G401 (cell line): Measurements from ENCODE around the gene KIF26B. TPM values are rescaled to one million over a fixed set of nuclear protein-coding genes. Genes with fewer than 3 reads are reported as not detected.

Source experiments
- DNase-seq: peaks from one replicate; pipeline ENCODE4 v3.0.0-alpha.2; 2015; ENCODE audit warnings: low spot score
- in situ Hi-C: cut with HindIII; loops from 2 replicates; pipeline ENCODE4 v1.10.0; 2016; ENCODE audit warnings: low sequenced_read_pairs, mixed read lengths
- total RNA-seq: library from RNA; depleted of rRNA; stranded (reverse); fragments of >200 nt; shearing (Covaris generic); gene quantifications from 2 replicates; pipeline ENCODE4 v1.2.3, GENCODE V29; 2014

KIF26B gene
- total RNA-seq, 1 experiment from 2014 or later, result 9.8 TPM

DNA sequence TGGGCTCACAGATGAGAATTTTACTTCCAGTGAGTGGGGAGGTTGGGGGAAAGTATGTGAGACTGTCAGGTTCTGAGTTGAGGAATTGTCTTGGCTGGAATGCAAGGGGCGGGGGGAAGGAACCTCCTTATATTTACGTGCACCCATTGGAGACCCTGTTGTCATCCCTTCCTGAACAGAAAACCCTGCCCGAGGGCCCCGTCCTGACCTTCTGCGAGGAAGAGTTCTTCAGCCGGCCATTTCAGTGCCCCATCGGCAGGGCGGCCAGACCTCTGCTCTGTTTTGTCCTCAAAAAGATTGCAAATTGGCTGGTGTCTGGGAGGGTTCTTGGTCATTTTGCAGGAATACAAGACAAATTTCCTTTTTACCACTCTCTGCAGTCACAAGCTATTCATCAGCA lies 7.1 kb downstream of the KIF26B start:
- in situ Hi-C loops, result no loop called here
- no peak for DNase-seq

DNA sequence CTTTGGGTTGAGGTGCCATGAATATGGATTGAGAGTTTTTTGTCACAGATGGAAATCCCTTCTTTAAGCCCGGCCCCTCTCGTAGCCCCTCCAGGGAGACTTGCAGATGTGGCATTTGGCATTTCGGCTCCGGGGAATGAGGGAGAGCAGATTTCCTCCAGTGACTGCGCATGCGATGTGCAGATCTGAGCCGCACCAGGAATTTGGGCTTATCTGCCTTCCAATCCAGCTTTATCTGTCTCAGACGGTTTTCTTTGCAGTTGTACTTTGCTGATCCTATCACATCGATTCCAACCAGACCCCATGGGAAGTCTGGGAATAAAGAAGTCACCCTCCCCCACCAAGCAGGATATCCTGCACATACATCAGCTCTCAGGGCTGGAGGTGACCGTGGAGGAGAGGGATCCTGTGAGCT lies 11.7 kb downstream of the KIF26B start:
- in situ Hi-C loops, result no loop called here
- DNase-seq, result no peak

DNA sequence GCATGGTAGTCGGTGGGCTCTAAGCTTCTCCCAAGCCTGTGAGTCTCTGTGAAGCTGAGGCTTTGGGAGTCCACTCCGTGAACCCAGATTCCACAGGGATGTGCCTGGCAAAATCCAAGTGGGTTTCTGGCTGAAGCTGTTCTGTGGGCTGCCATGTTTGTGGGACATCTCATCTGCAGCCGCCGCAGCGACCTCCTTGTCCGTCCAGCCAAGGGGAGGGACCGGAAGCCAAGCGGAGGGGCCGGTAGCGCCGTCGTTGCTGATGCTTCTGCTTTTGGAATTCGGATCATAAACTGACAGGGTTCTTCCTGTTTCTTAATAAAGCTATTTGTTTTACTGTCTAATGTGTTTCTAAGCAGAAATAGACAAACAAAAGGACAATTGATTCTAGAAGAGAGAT lies 13.3 kb downstream of the KIF26B start:
- DNase-seq, result no peak
- in situ Hi-C loops, result no loop called here

DNA sequence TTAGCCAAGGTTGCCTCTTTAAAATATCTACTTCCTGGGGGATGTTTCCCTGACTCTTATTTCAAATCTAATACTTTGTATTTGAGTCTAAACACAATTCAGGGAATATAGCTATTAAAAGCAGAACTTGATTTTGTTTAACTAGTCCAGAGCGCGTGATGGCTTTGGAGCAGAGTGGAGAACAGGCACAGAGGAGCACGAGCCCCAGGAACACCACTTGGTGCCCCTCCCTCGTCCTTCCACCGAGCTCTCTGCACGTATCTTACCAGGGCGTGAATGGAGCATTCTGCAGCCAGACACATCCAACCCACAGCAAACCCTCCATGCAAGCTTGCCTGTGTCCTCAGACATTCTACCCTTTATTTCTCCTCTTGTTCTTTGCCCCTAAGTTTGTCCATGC lies 14.1 kb downstream of the KIF26B start:
- in situ Hi-C loops, result no loop called here
- DNase-seq, result no peak

DNA sequence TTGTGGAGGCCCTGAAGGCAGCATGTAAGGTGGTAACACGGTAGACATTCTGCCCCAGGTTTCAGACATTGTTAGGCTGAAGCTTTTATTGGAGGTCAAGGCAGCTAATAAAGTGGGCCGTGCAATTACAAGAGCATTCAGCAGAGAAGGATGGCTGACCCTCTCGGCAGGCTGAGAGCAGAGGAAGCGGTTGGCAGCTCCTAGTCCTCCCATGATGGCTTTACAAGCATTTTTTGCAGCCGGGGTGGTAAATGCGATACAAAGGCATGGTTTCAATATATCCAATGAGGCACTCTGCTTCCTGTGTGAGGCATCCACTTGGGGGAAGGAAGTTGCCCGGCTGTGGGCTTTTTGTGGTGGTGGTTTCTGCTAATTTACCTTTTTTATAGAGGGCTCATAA lies 14.6 kb downstream of the KIF26B start:
- in situ Hi-C loops, result no loop called here
- DNase-seq, result no peak

DNA sequence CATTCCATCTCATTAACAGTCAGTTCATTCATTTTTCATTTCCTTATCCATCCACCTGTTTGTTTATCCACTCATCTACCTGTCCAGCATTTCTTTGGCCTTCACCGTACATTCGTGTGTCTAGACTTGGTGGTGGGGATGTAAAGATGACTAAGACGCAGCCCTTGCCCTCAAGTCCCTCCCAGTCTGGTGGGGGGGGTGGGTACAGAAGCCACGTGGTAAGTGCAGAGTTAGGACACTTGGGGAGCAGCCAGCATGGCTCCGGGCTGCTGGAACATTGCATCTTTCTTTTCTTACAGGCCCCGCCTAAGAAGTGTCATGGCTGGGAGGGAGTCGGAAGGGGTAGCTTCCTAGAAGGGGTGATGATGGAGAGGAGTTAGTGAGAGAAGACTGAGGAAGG lies 17.2 kb downstream of the KIF26B start:
- no peak for DNase-seq
- in situ Hi-C loops, result no loop called here

DNA sequence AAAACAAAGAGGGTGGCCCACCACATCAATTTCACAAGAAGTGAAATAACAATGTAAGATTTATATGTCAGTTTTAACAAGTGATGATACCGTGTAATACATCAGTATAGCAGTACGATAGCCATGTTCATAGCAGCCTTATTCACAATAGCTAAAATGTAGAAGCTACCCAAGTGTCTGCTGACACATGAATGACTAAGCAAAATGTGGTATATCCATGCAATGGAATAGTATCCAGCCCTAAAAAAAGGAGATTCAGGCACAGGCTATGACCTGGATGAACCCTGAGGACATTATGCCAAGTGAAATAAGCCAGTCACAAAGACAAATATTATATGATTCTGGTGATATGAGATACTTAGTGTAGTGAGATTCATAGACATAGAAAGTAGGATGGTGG lies 18.0 kb downstream of the KIF26B start:
- in situ Hi-C loops, result no loop called here
- no peak for DNase-seq

DNA sequence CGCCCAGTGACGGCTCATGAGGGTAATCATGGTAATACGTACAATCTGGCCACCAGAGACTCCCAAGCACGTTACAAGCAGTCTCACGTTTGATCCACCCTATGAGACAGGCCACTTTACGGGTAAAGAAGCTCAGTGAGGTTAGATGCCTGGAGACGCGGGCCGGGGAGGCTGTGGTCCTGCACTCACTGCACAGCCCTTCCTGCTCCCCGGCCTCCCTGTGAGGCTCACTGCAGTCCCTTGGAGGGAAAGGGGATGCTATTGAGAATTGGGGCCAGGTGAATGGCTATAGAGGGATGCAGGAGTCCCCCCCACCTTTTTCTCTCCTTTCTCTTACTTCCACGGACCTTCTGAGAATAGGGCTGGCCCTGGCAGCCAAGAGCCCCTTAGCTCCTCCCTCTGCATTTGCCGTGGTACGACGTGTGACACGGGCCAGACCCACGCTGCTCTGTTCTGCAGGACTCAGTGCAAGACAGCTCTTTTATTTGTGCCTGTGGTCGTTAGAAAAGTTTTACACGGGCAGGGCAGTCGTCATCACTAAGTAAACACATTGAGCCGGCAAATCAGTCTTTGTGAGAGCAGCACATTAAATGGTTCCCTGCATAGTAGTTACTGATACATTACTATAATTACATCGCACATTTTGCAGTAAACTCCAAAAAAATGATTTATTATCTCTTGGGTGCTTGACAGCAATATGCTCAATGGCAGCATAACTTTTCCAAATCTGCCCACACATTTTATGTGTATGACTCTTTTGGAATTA lies 18.8 kb downstream of the KIF26B start:
- in situ Hi-C loops, result no loop called here
- DNase-seq, result no peak

DNA sequence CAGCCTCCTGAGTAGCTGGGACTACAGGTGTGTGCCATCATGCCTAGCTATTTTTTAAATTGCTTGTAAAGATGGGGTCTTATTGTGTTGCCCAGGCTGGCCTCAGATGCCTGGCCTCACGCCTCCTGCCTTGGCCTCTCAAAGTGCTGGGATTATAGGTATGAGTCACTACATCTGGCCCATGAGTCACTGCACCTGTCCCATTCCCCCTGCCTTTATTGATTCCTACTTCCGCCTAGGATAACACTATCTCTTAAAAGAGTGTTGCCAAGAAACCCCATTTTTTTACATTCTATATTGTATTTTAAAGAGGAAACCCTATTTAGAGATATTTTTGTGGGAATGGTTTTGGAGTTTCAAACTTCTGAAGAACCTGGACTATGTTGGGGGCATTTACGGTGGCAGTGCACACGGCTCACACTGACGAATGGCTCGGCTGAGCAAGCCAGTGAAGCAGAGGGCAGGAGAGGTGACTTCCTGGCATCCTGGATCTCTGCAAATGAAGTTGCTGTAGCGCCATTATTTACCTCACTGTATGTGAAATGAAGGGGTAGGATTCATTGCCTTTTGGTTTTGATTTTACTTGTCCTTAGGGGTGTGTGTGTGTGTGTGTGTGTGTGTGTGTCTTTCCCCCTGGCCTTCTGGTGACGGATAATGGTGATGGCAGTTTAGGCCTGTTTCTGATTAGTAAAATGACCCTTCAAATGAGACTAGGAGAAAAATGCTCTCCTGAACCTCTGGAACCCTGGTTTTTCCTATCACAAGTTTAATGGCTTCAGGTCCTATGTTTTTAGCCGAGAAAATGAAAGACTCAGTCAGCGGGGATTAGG lies 22.5 kb downstream of the KIF26B start:
- DNase-seq, result no peak

DNA sequence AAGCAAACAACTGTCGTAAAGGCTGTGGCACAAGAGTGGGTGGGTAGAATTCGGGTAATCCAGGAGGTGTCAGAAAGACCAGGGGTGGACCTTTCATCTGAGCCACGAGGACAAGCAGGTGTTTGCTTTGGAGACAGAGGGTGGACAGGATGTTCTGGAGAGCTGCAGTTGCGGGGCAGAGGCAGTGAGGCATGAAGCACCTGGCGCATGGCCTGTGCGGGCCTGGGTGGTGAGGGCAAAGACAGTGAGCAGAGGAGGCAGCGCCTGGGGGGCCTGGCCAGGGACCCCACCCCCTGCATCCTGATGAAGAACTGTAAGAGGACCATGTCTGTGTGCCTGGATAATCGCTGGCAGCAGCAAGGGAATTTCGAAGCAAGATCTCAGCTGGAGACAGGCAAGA lies 24.9 kb downstream of the KIF26B start:
- in situ Hi-C loops, result no loop called here
- no peak for DNase-seq

More for the DNA sequence above, 22.5 kb downstream of the KIF26B start:
- in situ Hi-C loops, result no loop called here

DNA sequence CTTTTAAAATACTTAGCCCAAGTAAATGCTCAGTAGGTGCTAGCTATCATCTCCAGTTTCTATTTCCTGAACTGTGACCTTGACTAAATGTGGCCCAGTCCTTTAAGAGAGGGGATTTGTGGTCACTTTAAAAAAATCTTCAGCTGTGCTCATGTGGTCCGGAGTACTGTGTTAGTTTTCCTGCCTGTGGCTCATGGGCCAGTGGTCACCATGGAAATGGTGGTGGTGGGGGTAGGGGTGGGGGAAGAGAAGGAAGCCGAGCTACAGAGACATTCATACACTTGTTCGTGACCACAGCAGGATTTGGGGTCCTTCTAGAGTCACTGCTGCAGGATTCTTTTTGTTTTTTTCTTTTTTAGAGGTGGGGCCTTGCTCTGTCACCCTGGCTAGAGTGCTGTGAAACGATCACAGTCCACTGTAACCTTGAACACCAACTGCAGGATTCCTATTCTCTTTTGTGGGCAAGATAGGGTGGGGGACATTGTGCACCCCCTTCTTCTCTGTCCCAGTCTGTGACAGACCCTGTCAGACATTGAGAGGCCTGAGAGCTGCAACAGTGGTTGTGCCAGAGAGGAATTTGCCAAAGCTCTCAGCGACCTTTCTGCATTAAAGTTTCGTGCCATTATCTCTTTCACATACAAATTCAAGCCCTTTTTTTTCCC lies 25.8 kb downstream of the KIF26B start:
- in situ Hi-C loops, result no loop called here

DNA sequence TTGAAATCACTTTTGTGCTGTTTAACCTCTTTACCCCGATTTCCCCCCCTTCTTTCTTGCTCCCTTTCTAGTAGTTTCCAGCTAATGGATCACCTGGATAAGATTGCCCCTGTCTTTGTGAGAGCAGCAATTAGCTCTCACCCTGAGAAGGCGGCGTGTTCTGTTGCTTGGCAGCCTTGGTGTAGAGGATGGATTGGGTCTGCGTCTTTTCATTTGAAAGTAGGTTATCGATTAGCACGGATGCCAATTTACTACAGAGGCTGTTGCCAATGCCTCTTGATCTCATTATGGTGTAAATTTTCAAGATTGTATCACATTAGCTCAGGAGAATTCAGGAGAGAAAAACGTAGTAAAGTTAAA lies 26.4 kb downstream of the KIF26B start:
- in situ Hi-C loops, result no loop called here
- no peak for DNase-seq

More for the DNA sequence above, 25.8 kb downstream of the KIF26B start:
- DNase-seq, result no peak

DNA sequence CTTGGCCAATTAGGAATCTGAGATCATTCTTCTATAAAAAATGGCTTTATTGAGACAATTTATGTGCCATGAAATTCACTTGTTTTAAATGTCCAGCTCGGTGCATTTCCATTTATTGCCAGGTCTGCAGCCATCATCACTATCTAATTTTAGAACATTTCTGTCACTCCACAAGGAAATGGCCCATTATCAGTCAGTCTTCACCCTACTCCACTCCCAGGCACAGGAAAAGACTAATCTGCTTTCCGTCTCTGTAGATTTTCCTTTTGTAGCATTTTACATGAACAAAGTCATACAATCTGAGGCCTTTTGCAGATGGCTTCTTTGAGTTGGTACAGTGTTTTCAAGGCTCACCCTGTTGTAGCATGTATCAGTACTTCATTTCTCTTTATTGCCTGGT lies 27.2 kb downstream of the KIF26B start:
- DNase-seq, result no peak
- in situ Hi-C loops, result no loop called here

DNA sequence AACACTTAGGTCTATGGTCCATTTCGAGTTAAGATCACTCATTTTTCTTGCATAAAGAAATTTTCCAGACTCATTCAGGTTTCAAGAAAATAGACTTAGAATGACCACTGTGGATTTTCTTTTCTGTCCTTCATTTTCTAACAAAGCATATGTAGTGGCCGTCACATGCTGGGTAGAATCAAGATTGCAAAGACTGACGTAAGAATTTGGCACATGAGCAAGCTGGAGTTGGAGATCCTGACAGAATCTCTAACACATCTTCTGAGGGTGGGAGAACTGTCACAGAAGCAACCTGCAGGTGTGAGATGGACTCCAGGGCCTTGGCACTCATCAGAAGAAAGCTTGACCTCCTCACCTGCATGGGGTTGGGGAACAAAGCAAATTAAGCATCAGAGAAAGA lies 28.6 kb downstream of the KIF26B start:
- in situ Hi-C loops, result no loop called here

DNA sequence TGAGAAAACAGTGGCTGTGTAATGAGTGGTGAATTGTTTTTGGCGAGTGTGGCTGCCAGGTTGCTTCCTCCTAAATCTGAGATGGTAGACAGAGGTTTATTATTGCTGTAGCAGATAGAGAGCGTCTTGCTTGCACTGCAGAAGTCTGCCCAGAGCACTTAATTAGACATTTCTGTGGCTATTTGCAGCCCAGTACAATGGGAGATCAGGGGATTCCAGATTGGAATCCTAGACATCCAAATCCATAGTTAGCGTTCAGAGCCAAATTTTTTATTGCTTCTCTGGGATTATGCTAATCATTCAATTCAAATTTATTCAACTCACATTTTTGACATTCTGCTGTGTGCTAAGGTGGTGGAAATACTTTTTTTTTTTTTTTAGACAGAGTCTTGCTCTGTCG lies 30.0 kb downstream of the KIF26B start:
- DNase-seq, result no peak
- in situ Hi-C loops, result no loop called here

More for the DNA sequence above, 28.6 kb downstream of the KIF26B start:
- DNase-seq, result peak; percentile 68

DNA sequence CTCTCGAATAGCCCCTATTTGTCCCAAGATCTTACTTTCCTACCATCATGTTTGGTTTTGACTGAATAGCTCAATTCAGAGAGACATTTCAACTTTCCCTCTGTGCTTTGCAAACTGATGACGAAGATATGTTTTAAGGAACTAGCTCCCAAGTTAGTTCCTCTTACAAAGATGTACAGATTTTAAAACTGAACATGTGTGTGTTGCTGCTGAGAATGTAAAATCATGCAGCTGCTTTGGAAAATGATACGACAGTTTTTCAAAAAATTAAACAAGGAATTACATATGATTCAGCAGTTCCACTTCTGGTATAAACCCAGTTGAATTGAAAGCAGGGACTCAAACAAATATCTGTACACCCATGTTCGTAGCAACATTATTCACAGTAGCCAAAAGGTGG lies 33.6 kb downstream of the KIF26B start:
- in situ Hi-C loops, result no loop called here
- no peak for DNase-seq

DNA sequence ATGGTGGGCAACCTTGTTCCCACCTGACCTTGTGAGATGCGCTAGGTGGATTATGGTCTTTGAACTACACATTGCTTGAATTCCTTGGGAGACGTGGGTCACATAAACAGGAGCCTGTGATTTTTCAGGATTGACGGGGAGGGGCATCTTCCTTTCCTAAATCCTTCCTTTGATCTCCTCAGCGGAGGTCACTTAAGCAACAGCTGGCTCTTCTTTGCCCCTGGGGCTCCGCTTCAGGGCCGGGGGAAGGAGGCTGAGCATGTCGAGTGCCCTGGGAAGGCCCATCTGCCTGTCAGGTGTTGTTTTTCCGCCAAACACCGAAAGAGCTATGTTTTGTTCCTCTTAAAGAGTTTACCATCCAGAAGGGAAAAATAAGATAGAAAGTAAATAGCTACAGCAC lies 40.6 kb downstream of the KIF26B start:
- no peak for DNase-seq
- in situ Hi-C loops, result no loop called here

DNA sequence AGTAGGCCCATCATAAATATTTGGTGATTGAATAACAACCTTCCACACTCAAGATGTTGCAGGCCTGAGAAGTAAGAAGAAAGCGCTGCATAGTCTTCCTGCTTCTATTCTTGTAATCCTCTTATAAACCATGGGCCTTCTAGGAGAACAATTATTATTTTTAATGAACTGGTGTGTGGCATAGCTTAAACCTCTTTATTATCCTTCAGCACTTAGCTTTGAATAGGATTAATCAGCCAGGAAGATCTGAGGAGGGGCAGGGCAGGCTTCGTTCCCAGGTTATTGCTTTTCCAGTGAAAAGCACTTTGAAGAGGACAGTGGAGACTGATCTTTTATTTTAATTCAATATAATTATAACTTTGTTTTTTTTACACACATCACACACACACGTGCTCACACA lies 42.3 kb downstream of the KIF26B start:
- in situ Hi-C loops, result no loop called here

DNA sequence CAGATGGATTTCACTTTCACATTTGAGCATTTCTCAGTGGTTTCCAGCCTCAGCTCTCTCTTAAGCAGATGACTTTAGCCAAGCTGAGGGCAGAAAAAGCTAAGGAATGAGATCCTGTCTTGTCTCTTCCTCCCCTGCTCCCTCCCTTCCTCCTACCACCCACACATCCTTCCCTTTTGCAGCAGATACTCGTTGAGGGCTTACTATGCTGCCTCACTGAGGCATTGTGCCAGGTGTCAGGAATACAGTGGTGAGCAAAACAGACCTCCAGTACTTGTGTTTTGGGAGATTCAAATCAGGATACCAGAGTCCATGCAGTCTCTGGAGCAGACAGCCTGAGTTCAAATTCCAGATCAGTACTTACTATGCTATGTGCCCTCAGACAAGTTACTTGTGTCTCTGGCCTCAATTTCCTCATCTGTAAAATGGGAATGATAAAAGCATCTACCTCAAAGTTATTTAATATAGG lies 43.2 kb downstream of the KIF26B start:
- in situ Hi-C loops, result no loop called here
- DNase-seq, result no peak

More for the DNA sequence above, 42.3 kb downstream of the KIF26B start:
- no peak for DNase-seq
